ENCODE measurements around the gene MARS1. TPM values are rescaled to one million over a fixed set of nuclear protein-coding genes. Genes with fewer than 3 reads are reported as not detected.
A peak's percentile ranks its signal among the peaks of the same experiment; 100 is the strongest.

MARS1 gene
- total RNA-seq, 2 donors from 2014 or later, result 575 to 653 TPM

GRCh38 chr12:57477710-57478681 lies 9.9 kb upstream of the MARS1 start:
- peak overlapping the region; percentile 95 for H3K27ac Mint-ChIP-seq
- peak overlapping the region; percentile 97 to 98 for H3K4me3 Mint-ChIP-seq
- ATAC-seq (replicated peaks in 1 of 2) (peak; percentile 50 to 58), DNase-seq (peak; percentile 56 to 57)
- H3K36me3 Mint-ChIP-seq (ENCODE audit: insufficient read depth in 2 of 2), result peaks cover 20 to 29% of the 10 kb centered on the region in 2 donors
- H3K27me3 Mint-ChIP-seq (ENCODE audit: low read depth), result no peaks in the 10 kb centered on the region
- H3K9me3 Mint-ChIP-seq, result no peaks in the 10 kb centered on the region
- peaks cover 72% of the 10 kb centered on the region for H3K4me1 Mint-ChIP-seq (ENCODE audit: low read depth)

DNA sequence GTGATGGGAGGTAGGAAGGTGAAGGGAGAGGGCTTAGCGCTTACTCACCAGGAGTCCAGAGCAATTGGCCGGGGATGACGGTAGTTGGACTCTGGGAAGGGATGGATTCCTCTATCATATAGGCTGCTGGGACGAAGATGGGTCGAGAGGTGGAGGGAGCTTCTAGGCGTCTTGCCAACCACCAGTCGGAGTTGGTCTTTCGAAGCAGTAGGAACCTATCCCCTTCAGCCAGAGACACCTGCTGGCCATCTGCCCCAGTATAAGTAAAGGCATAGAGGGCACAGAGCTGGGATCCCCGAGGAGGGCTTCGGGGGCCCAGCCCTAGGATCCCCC lies 8.9 kb upstream of the MARS1 start:
- H3K27me3 Mint-ChIP-seq (ENCODE audit: low read depth), result no peaks in the 10 kb centered on the region
- ATAC-seq (replicated peaks in 1 of 2) (no peak), DNase-seq (no peak)
- H3K9me3 Mint-ChIP-seq, result no peaks in the 10 kb centered on the region
- H3K36me3 Mint-ChIP-seq (ENCODE audit: insufficient read depth in 2 of 2), result peaks cover 17 to 26% of the 10 kb centered on the region in 2 donors
- H3K4me1 Mint-ChIP-seq (ENCODE audit: low read depth), result peaks cover 68% of the 10 kb centered on the region
- H3K27ac Mint-ChIP-seq, result peak overlapping the region; percentile 95
- peak overlapping the region; percentile 97 to 98 for H3K4me3 Mint-ChIP-seq

- Mint-ChIP-seq H3K9me3 (no peaks in the 10 kb centered on the region), H3K4me3 (peak within 1 kb of the TSS; percentile 97 to 98), H3K36me3 (ENCODE audit: insufficient read depth in 2 of 2) (peaks cover 15 to 21% of the 10 kb centered on the region in 2 donors), H3K27me3 (ENCODE audit: low read depth) (no peaks in the 10 kb centered on the region), H3K4me1 (ENCODE audit: low read depth) (peaks cover 63% of the 10 kb centered on the region), H3K27ac (peak within 1 kb of the TSS; percentile 95)
- peak; percentile 54 to 66 for DNase-seq
- peak; percentile 63 to 66 for ATAC-seq (replicated peaks in 1 of 2)
These were observed 8.3 kb upstream of the MARS1 start, which contains the start of gene ARHGAP9 for GRCh38 chr12:57479376-57480115. Gene ARHGAP9 (minus strand): TSS chr12:57479866. CDS start chr12:57479406, 460 bp downstream.

- Mint-ChIP-seq H3K4me1 (ENCODE audit: low read depth) (peaks cover 52% of the 10 kb centered on the region), H3K36me3 (ENCODE audit: insufficient read depth in 2 of 2) (peaks cover 11 to 12% of the 10 kb centered on the region in 2 donors), H3K4me3 (peak overlapping the region in 1 of 2 donors; percentile 97), H3K9me3 (no peaks in the 10 kb centered on the region), H3K27ac (peak overlapping the region; percentile 80), H3K27me3 (ENCODE audit: low read depth) (no peaks in the 10 kb centered on the region)
- ATAC-seq (replicated peaks in 1 of 2), result no peak
- no peak for DNase-seq
These were observed 6.2 kb upstream of the MARS1 start for GRCh38 chr12:57481671-57482070.

DNA sequence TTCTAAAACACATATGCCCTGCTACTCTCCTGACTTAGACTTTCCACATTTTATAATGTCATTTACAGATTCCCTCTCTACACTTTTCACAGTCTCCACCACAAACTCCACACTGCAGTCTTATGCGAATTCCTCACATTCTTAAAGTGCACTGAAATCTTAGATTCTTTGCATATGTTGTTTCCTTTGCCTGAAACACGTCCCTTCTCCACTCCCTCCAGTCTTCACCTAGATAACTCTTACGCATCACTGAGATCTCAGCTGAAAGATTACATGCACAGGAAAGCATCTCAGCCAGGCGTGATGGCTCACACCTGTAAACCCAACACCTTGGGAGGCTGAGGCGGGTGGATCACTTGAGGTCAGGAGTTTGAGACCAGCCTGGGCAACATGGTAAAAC lies 4.4 kb upstream of the MARS1 start:
- ATAC-seq (replicated peaks in 1 of 2) (no peak), DNase-seq (no peak)
- peaks cover 6 to 9% of the 10 kb centered on the region in 2 donors for H3K36me3 Mint-ChIP-seq (ENCODE audit: insufficient read depth in 2 of 2)
- peaks cover 40% of the 10 kb centered on the region for H3K4me1 Mint-ChIP-seq (ENCODE audit: low read depth)
- H3K27me3 Mint-ChIP-seq (ENCODE audit: low read depth), result no peaks in the 10 kb centered on the region
- no peak overlapping the region for H3K27ac Mint-ChIP-seq
- H3K4me3 Mint-ChIP-seq, result no peak overlapping the region
- H3K9me3 Mint-ChIP-seq, result no peaks in the 10 kb centered on the region

- DNase-seq (no peak), ATAC-seq (replicated peaks in 1 of 2) (no peak)
- H3K4me1 Mint-ChIP-seq (ENCODE audit: low read depth), result peaks cover 34% of the 10 kb centered on the region
- peaks cover 21 to 26% of the 10 kb centered on the region in 2 donors for H3K36me3 Mint-ChIP-seq (ENCODE audit: insufficient read depth in 2 of 2)
- no peaks in the 10 kb centered on the region for H3K9me3 Mint-ChIP-seq
- H3K4me3 Mint-ChIP-seq, result no peak overlapping the region
- no peak overlapping the region for H3K27ac Mint-ChIP-seq
- H3K27me3 Mint-ChIP-seq (ENCODE audit: low read depth), result no peaks in the 10 kb centered on the region
These were observed 2.2 kb upstream of the MARS1 start for GRCh38 chr12:57485695-57486094.

GRCh38 chr12:57487055-57487596 lies 742 bp upstream of the MARS1 start:
- no peak for DNase-seq
- H3K4me1 Mint-ChIP-seq (ENCODE audit: low read depth), result peaks cover 31% of the 10 kb centered on the region
- peak overlapping the region; percentile 98 for H3K27ac Mint-ChIP-seq
- H3K36me3 Mint-ChIP-seq (ENCODE audit: insufficient read depth in 2 of 2), result peaks cover 24 to 40% of the 10 kb centered on the region in 2 donors
- H3K27me3 Mint-ChIP-seq (ENCODE audit: low read depth), result no peaks in the 10 kb centered on the region
- peak overlapping the region; percentile 92 to 99 for H3K4me3 Mint-ChIP-seq
- H3K9me3 Mint-ChIP-seq, result no peaks in the 10 kb centered on the region
- no peak for ATAC-seq (replicated peaks in 1 of 2)

- Mint-ChIP-seq H3K27ac (peak overlapping the region; percentile 98), H3K4me1 (ENCODE audit: low read depth) (peaks cover 31% of the 10 kb centered on the region), H3K4me3 (peak overlapping the region; percentile 92 to 99), H3K27me3 (ENCODE audit: low read depth) (no peaks in the 10 kb centered on the region), H3K36me3 (ENCODE audit: insufficient read depth in 2 of 2) (peaks cover 29 to 46% of the 10 kb centered on the region in 2 donors), H3K9me3 (no peaks in the 10 kb centered on the region)
- no peak for ATAC-seq (replicated peaks in 1 of 2)
- no peak for DNase-seq
These were observed 711 bp downstream of the MARS1 start for GRCh38 chr12:57488402-57489156.

GRCh38 chr12:57489157-57489641 lies 1.3 kb downstream of the MARS1 start:
- peaks cover 29 to 46% of the 10 kb centered on the region in 2 donors for H3K36me3 Mint-ChIP-seq (ENCODE audit: insufficient read depth in 2 of 2)
- ATAC-seq (replicated peaks in 1 of 2), result no peak

DNA sequence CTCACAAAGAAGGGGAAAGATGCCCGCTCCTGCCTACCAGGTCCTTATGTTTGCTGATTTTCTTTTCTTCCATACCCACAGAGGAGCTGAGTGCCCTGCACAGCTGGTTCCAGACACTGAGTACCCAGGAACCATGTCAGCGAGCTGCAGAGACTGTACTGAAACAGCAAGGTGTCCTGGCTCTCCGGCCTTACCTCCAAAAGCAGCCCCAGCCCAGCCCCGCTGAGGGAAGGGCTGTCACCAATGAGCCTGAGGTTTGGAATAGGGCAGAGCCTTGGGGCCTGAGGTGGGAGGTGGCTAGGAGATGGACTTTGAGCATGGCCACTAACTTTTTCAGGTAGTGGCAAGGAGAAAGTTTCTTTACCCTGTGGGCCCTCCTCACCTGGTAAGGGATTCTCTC lies 2.3 kb downstream of the MARS1 start:
- no peaks in the 10 kb centered on the region for H3K9me3 Mint-ChIP-seq
- H3K27ac Mint-ChIP-seq, result peak overlapping the region; percentile 98
- DNase-seq (no peak), ATAC-seq (replicated peaks in 1 of 2) (no peak)
- H3K27me3 Mint-ChIP-seq (ENCODE audit: low read depth), result no peaks in the 10 kb centered on the region
- peak overlapping the region in 1 of 2 donors; percentile 99 for H3K4me3 Mint-ChIP-seq
- peaks cover 30% of the 10 kb centered on the region for H3K4me1 Mint-ChIP-seq (ENCODE audit: low read depth)
- H3K36me3 Mint-ChIP-seq (ENCODE audit: insufficient read depth in 2 of 2), result peaks cover 29 to 49% of the 10 kb centered on the region in 2 donors

More at GRCh38 chr12:57489157-57489641, 1.3 kb downstream of the MARS1 start:
- Mint-ChIP-seq H3K27me3 (ENCODE audit: low read depth) (no peaks in the 10 kb centered on the region), H3K4me1 (ENCODE audit: low read depth) (peaks cover 30% of the 10 kb centered on the region), H3K27ac (peak overlapping the region; percentile 98), H3K9me3 (no peaks in the 10 kb centered on the region), H3K4me3 (peak overlapping the region; percentile 92 to 99)
- DNase-seq, result no peak

GRCh38 chr12:57491393-57492280 lies 3.8 kb downstream of the MARS1 start:
- Mint-ChIP-seq H3K27ac (peak overlapping the region; percentile 51), H3K36me3 (ENCODE audit: insufficient read depth in 2 of 2) (peaks cover 29 to 59% of the 10 kb centered on the region in 2 donors), H3K9me3 (no peaks in the 10 kb centered on the region), H3K27me3 (ENCODE audit: low read depth) (no peaks in the 10 kb centered on the region), H3K4me1 (ENCODE audit: low read depth) (peaks cover 30% of the 10 kb centered on the region), H3K4me3 (peak overlapping the region in 1 of 2 donors; percentile 8)
- no peak for DNase-seq
- ATAC-seq (replicated peaks in 1 of 2), result no peak

Data from activated T-cell treated with anti-CD3 and anti-CD28 coated beads, Interleukin-2, amount 50 U/mL, for 72 hours (primary cell).